Naive thymus-derived CD8-positive, alpha-beta T cell (primary cell): ENCODE results near the gene BCL2. TPM values are rescaled to one million over a fixed set of nuclear protein-coding genes. Genes with fewer than 3 reads are reported as not detected.

Source experiments
- ATAC-seq, 2 donors: fragments of 150-1000 bp; cut with Tn5 transposase in 1 of 2; sonication (Bioruptor Pico), chemical (Tn5 transposase) in 1 of 2; 1 replicate in 1 of 2; 2 replicates in 1 of 2; pipeline ENCODE4 v1.10.0; 2021; ENCODE audit warnings: mild to moderate bottlenecking in 2 of 2, moderate library complexity in 2 of 2
- POLR2A ChIA-PET: fragments of 350-600 bp; sonication (Branson Sonifier 250); formaldehyde crosslinking; loops from one replicate; lab custom pipeline; 2021; ENCODE audit warnings: antibody characterized with exemption; lab: Charles Lee
- DNase-seq, 10 donors: peaks; one replicate each; pipeline versions ENCODE4 v3.0.0 to v3.0.0-alpha.2; 2020 to 2022
- H3K27ac Mint-ChIP-seq, 10 donors: one replicate each; pipeline ENCODE4 v1.8.0; 2020 to 2022; ENCODE audit warnings: mild to moderate bottlenecking in 10 of 10, mixed read lengths in 10 of 10, moderate library complexity in 4 of 10, inconsistent platforms in 1 of 10
- H3K27me3 Mint-ChIP-seq, 5 donors: one replicate each; pipeline ENCODE4 v1.8.0; 2021 to 2022; ENCODE audit warnings: mixed read lengths in 5 of 5
- H3K36me3 Mint-ChIP-seq, 3 donors: one replicate each; pipeline ENCODE4 v1.8.0; 2020 to 2022; ENCODE audit warnings: mixed read lengths in 3 of 3, mild to moderate bottlenecking in 2 of 3, inconsistent platforms in 1 of 3
- H3K4me1 Mint-ChIP-seq, 4 donors: one replicate each; pipeline ENCODE4 v1.8.0; 2021 to 2022; ENCODE audit warnings: mixed read lengths in 4 of 4
- H3K4me3 Mint-ChIP-seq, 10 donors: one replicate each; pipeline ENCODE4 v1.8.0; 2020 to 2022; ENCODE audit warnings: mild to moderate bottlenecking in 10 of 10, mixed read lengths in 10 of 10, moderate library complexity in 6 of 10, inconsistent platforms in 1 of 10
- H3K9me3 Mint-ChIP-seq, 9 donors: one replicate each; pipeline ENCODE4 v1.8.0; 2020 to 2022; ENCODE audit warnings: mixed read lengths in 9 of 9, mild to moderate bottlenecking in 3 of 9, inconsistent platforms in 1 of 9, moderate library complexity in 1 of 9
- polyA plus RNA-seq, 3 donors: library from polyadenylated mRNA; unstranded; fragments of 300-500 nt; fragmentation: Illumina TruSeq; gene quantifications; one replicate each; pipeline ENCODE4 v1.2.3, GENCODE V29; 2021
- total RNA-seq, 8 experiments: library from RNA in 2 of 8; stranded (reverse) in 2 of 8; gene quantifications; one replicate each; pipeline ENCODE4 v1.2.3 and lab custom pipeline; 2021 to 2026

Gene BCL2
- total and polyA plus RNA-seq, 5 experiments from 2014 or later: 24.3 to 40.2 (median 32.9) TPM

DNA sequence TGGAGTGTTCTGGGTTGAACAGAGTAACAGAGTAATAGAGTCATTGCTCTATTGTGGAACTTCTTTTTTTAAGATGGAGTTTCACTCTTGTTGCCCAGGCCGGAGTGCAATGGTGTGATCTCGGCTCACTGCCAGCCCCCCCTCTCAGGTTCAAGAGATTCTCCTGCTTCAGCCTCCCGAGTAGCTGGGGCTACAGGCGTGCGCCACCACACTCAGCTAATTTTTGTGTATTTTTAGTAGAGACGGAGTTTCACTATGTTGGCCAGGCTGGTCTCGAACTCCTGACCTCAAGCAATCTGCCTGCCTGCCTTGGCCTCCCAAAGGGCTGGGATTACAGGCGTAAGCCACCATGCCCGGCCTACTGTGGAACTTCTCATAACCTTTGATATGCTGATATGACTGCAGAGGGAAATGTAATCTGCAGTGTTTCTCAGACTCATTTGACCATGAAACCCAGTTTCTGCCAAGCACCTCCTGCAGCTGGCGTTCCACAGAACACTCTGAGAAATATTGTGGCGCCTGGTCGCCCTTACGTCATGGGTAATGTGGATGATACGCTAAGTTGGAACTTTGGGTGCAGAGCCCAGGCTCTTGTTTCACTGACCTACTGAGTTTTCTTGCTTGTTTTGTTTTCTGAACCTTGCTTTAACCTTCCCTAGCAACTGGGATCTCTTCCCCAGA, 213.8 kb downstream of the BCL2 start:
- Mint-ChIP-seq H3K4me3 (peak overlapping the region in 1 of 10 donors; percentile 63), H3K36me3 (no peaks in the 10 kb centered on the region), H3K4me1 (peaks cover 11 to 30% (median 16%) of the 10 kb centered on the region in 4 donors), H3K9me3 (peaks cover 0 to 4% (median 0%) of the 10 kb centered on the region in 9 donors), H3K27ac (peak overlapping the region in 4 of 10 donors; percentile 31 to 84 (median 42)), H3K27me3 (peaks cover 0 to 11% (median 2%) of the 10 kb centered on the region in 5 donors)
- peak in 1 of 2 donors; percentile 53 for ATAC-seq
- DNase-seq: no peak
- POLR2A ChIA-PET: no interaction called here

DNA sequence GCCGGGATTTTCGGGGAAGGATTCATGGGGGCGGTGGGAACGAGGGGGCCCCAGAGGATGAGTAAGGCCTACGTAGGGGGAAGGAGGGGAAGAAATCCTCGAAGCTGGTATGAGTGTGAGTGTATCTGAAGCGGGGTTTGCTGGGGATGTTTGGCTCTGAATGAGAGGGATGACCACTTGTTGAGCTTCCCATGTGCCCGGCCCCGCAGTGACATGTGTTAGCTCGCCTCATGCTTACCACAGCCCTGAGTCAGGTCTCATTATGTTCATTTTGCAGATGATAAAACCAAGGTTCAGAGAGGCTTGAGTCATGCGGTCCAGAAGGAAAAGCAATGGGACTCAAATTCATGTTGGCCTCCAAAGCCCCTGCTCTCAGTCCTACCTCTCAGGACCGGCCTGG, 214.7 kb downstream of the BCL2 start:
- peaks cover 17 to 39% (median 22%) of the 10 kb centered on the region in 4 donors for H3K4me1 Mint-ChIP-seq
- H3K4me3 Mint-ChIP-seq: no peak overlapping the region
- no peak for DNase-seq
- peak overlapping the region in 1 of 10 donors; percentile 26 for H3K27ac Mint-ChIP-seq
- peaks cover 0 to 9% (median 2%) of the 10 kb centered on the region in 5 donors for H3K27me3 Mint-ChIP-seq
- H3K36me3 Mint-ChIP-seq: no peaks in the 10 kb centered on the region
- POLR2A ChIA-PET: no interaction called here
- peaks cover 0 to 4% (median 0%) of the 10 kb centered on the region in 9 donors for H3K9me3 Mint-ChIP-seq
- no peak for ATAC-seq

DNA sequence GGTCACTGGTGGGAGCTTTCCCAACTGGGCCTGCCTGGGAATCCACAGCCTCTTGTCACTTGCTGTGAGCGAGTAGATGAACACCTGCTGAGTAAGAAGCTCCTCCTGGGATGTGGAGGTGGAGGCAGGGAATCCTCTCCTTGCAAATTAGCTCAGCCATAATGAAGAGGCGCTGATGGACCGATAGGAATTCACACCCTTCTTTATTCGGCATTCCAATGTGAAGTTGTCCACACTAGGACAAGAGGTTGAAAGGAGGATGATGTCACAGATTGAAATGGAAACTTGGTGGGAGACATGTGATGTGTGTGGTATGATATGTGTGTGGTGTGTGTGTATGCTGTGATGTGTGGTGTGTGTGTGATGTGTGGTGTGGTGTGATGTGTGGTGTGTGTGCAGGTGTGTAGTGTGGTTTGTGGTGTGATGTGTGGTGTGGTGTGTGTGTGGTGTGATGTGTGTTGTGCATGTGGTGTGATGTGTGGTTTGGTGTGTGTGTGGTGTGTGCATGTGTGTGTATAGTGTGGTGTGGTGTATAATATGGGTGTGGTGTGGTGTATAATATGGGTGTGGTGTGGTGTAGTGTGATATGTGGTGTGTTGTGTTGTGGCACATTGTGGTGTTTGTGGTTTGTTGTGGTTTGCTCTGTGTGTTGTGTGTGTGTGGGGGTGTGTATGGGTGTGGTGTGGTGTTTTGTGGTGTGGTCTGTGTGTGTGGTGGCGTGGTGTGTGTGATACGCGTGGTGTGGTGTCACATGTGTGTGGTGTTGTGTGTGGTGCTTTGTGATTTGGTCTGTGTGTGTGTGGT, 216.4 kb downstream of the BCL2 start:
- peaks cover 0 to 4% (median 0%) of the 10 kb centered on the region in 9 donors for H3K9me3 Mint-ChIP-seq
- H3K4me1 Mint-ChIP-seq: peaks cover 34 to 57% (median 37%) of the 10 kb centered on the region in 4 donors
- H3K27ac Mint-ChIP-seq: peak overlapping the region in 2 of 10 donors; percentile 51 to 72
- H3K4me3 Mint-ChIP-seq: no peak overlapping the region
- no peaks in the 10 kb centered on the region for H3K36me3 Mint-ChIP-seq
- ATAC-seq: no peak
- DNase-seq: no peak
- H3K27me3 Mint-ChIP-seq: peaks cover 0 to 9% (median 0%) of the 10 kb centered on the region in 5 donors
- POLR2A ChIA-PET: no interaction called here

DNA sequence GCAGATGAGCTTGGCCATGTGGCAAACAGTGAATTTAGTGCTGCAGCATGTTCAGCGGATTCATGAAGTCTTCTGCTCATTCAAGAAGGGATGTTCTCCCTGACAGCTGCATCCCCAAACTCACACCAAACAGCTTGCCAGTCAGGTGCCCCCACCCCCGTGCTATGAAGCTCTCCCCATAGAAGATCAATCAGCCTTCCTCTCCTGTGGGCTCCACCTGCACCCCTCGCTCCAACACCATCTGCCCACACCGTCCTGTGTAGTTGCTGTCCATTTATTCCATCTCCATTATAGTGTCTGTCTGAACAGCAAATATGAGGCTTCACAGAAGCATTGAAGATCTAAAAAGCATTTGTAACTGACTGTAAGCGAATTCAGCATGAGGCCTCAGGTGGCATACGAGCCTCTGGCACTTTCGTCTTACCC, 218.9 kb downstream of the BCL2 start:
- Mint-ChIP-seq H3K4me3 (peak overlapping the region in 5 of 10 donors; percentile 6 to 34 (median 10)), H3K27ac (peak overlapping the region in 7 of 10 donors; percentile 2 to 87 (median 12)), H3K4me1 (peaks cover 39 to 51% (median 47%) of the 10 kb centered on the region in 4 donors), H3K27me3 (peaks cover 0 to 9% (median 0%) of the 10 kb centered on the region in 5 donors), H3K9me3 (peaks cover 0 to 4% (median 0%) of the 10 kb centered on the region in 9 donors), H3K36me3 (no peaks in the 10 kb centered on the region)
- no peak for DNase-seq
- ATAC-seq: no peak
- POLR2A ChIA-PET: no interaction called here

DNA sequence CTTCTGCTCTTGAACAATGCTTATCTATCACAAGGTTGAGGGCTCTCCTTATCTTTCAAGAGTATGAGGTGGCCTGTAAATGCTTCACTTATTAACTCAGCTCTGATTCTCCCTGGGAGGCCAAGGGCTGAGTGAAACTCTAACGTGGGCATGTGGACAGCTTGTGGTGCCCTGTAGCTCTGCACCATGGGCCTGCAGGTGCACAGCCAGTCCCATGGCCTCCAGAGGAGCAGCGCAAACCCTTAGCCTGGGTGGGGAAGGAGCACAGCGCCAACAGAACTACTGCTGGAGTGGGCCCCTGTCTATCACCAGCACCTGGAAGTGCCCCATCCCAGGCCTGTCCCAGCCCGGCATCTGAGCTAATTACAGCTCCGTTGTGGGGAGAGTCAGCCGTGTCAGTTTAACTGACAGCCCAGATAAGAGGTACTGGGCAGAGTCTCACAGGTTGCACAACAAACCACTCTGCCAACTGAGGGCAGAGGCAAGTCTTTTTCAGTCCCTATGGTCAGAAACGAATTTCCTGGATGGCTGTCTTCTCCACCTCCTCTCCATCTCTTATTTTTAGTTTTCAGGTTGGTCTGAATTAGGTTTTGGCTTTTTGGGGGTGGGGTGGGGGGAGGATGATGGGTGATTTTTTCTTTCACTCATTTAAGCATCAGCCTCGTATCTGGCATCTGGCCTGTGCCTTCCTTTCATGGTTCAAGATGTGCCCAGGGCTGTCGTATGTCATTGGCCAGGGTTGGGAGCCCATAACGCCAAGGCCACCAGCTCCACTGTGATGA, 219.5 kb downstream of the BCL2 start:
- DNase-seq: no peak
- peaks cover 0 to 9% (median 0%) of the 10 kb centered on the region in 5 donors for H3K27me3 Mint-ChIP-seq
- peak overlapping the region in 7 of 10 donors; percentile 16 to 83 (median 43) for H3K27ac Mint-ChIP-seq
- peaks cover 39 to 51% (median 46%) of the 10 kb centered on the region in 4 donors for H3K4me1 Mint-ChIP-seq
- no peak for ATAC-seq
- H3K4me3 Mint-ChIP-seq: peak overlapping the region in 7 of 10 donors; percentile 9 to 70 (median 23)
- peaks cover 0 to 3% (median 0%) of the 10 kb centered on the region in 9 donors for H3K9me3 Mint-ChIP-seq
- POLR2A ChIA-PET: no interaction called here
- H3K36me3 Mint-ChIP-seq: no peaks in the 10 kb centered on the region

DNA sequence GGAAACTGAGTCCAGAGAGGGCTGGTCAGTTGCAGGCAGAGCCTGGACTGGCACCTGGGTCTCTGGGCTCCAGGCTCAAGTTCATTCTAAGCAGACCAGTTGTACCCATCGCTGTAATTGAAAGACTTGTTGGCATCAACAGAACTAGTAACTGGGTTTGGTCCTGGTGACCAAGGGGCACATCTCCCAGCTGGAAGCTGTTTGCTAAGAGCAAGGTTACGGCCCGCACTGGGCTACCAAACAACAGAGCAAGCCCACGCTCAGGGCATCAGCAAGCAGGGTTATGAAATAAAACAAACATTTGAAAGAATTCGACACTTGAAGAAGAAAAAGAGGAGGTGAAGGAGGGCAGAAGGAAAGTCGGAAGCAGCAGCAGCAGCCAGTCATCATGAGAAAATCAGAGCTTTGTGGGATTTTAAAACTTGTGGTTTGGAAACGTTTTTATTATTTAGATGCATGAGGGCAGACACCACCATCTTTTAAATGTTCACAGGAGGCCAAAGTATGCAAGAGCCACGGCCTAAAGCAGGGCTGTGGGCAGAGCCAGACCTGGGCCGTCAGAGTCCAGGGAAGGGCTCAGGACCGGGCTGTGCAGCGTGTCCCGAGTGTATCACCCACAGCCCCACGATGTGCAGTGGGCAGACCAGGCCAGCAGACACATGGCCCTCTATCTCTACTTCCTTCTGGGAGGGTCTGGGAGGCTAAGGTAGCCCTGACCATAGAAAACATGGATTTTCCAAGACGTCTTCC, 220.3 kb downstream of the BCL2 start:
- Mint-ChIP-seq H3K27ac (peak overlapping the region in 8 of 10 donors; percentile 16 to 88 (median 78)), H3K4me3 (peak overlapping the region in 8 of 10 donors; percentile 2 to 80 (median 72)), H3K9me3 (peaks cover 0 to 2% (median 0%) of the 10 kb centered on the region in 9 donors), H3K27me3 (peaks cover 0 to 9% (median 0%) of the 10 kb centered on the region in 5 donors), H3K4me1 (peaks cover 36 to 51% (median 46%) of the 10 kb centered on the region in 4 donors), H3K36me3 (no peaks in the 10 kb centered on the region)
- POLR2A ChIA-PET: interaction anchor here (1.3 to 1.6 kb wide), 3 partner anchors 9 to 384 kb away, joined by 3 to 4 read pairs (median 3); partner anchors contain the start of gene PHLPP1
- no peak for ATAC-seq
- no peak for DNase-seq

DNA sequence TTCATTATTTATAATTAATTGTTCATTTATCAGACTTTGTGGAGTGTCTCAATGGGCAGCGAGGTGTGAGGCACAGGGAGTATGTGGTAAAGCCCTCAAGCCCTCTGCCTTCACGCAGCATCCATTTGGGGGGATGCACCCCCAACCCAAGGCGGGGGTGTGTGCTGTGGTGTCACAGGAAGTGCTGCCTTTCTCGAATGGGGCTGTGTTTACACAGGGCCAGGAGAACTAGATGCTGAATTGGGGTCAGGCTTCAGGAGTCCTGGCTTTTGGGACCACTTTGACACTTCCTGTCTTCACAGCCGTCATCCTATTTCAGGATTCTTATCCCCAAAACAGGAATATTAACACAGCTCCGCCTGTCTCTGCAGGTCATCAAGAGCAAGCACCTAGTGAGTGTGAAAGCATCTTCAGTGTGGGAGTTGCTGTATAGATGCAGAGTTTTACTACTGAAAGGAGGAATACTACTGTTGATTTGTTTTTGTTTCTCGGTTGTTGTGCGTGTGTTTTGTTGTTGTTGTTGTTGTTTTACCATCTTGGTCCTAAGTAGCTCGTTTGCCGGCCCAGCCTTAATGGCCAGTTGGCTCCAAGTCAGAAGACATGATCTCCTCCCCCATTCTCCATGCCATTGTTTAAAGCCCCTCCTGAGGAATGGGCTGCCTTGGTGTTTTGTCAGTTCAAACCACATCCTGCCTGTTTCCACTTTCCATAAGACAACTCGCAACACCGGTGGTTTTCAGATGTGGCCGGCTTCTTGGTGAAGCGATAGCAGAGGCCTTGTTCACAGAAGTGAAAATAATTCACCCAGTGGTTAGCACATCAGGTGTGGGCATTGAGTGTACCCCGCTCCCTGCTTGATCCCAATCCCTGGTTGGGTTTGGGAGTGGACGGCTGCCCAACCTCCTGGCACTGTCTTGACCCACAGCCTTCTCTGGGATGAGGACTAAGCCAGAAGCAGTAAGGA, 221.3 kb downstream of the BCL2 start:
- H3K36me3 Mint-ChIP-seq: no peaks in the 10 kb centered on the region
- H3K4me1 Mint-ChIP-seq: peaks cover 36 to 50% (median 45%) of the 10 kb centered on the region in 4 donors
- peaks cover 0 to 5% (median 0%) of the 10 kb centered on the region in 5 donors for H3K27me3 Mint-ChIP-seq

DNA sequence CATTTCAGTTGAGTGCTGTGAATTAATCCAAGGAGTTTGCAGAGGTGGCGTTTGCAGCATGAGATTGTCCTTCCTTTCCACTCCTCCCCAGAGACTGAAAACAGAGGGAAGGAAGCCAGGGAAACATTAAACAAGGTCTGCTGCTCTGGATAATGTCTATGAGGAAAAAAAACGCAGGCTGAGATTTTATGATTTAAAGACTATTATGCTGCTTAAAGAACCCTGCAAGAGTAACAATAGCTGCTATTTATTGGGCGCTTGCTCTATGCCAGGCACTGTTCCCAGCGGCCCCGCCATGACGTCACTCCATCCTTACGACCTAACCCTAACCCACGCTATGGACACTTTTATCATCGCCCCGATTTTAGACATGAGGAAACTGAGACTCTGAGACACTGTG, 222.4 kb downstream of the BCL2 start:
- POLR2A ChIA-PET: interaction anchor here (1.6 kb wide), 1 partner anchor 11 kb away, joined by 4 read pairs; no protein-coding TSS in a partner anchor
- DNase-seq: no peak
- peak overlapping the region in 7 of 10 donors; percentile 0 to 76 (median 50) for H3K4me3 Mint-ChIP-seq
- peak overlapping the region in 7 of 10 donors; percentile 23 to 84 (median 56) for H3K27ac Mint-ChIP-seq
- peaks cover 30 to 46% (median 42%) of the 10 kb centered on the region in 4 donors for H3K4me1 Mint-ChIP-seq
- no peaks in the 10 kb centered on the region for H3K9me3 Mint-ChIP-seq
- H3K27me3 Mint-ChIP-seq: no peaks in the 10 kb centered on the region
- no peaks in the 10 kb centered on the region for H3K36me3 Mint-ChIP-seq
- ATAC-seq: no peak

More for the DNA sequence above, 221.3 kb downstream of the BCL2 start:
- ATAC-seq (peak; percentile 75 to 84), DNase-seq (peak in 7 of 10 donors; percentile 18 to 72 (median 54))
- Mint-ChIP-seq H3K4me3 (peak overlapping the region; percentile 32 to 80 (median 67)), H3K27ac (peak overlapping the region; percentile 16 to 88 (median 82)), H3K9me3 (peaks cover 0 to 2% (median 0%) of the 10 kb centered on the region in 9 donors)
- POLR2A ChIA-PET: interaction anchor here (1.3 to 1.6 kb wide), 3 partner anchors 10 to 383 kb away, joined by 3 to 4 read pairs (median 3); partner anchors contain the start of gene PHLPP1

DNA sequence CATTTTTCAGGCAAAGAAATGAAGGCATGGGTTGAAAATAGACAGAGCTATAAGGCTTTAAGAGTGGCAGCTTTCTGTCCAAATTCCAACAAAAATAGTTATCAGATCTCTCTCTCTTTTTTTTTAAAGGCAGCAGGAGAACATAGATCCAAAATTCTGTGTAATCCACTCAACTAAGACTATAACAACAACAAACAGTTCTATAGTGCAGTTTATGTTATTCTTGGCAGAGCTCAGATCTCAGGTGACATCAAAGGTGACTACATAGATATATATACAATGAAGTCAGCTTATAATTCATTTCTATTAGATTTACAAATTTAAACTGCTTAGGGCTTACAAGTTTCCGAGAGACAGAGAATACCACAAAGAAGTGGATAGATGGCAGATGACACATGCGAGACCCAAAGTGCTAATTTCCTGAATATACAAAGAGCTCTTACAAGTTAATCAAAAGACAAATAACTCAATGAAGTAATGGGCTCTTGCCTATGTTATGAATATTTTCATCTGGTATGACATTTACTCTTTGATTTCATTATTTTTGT, 223.2 kb downstream of the BCL2 start:
- no peak for ATAC-seq
- H3K4me1 Mint-ChIP-seq: peaks cover 28 to 42% (median 41%) of the 10 kb centered on the region in 4 donors
- DNase-seq: no peak
- peak overlapping the region in 6 of 10 donors; percentile 3 to 80 (median 20) for H3K27ac Mint-ChIP-seq
- H3K36me3 Mint-ChIP-seq: no peaks in the 10 kb centered on the region
- no peaks in the 10 kb centered on the region for H3K27me3 Mint-ChIP-seq
- POLR2A ChIA-PET: no interaction called here
- H3K9me3 Mint-ChIP-seq: no peaks in the 10 kb centered on the region
- H3K4me3 Mint-ChIP-seq: no peak overlapping the region

DNA sequence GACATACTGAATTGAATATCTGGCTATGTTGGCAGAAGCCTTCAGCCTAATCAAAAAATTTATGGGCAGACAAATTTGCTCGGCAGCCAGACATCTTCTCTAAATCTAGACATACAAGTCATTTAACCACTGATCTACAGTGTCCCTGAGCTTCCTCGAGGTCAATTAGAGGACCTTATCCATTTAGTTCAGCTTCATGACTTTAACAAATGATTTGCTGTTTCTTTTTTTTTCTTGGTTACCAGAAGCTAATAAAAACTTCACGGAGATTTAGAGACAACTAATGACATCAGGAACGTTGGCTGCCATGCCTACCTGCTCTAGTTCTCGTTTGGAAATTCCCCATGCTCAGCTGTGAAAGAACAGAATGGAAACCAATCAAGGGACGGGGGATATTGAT, 223.8 kb downstream of the BCL2 start:
- POLR2A ChIA-PET: no interaction called here
- H3K4me1 Mint-ChIP-seq: peaks cover 26 to 39% (median 38%) of the 10 kb centered on the region in 4 donors
- ATAC-seq: no peak
- no peaks in the 10 kb centered on the region for H3K9me3 Mint-ChIP-seq
- peak overlapping the region in 3 of 10 donors; percentile 17 to 54 (median 23) for H3K27ac Mint-ChIP-seq
- H3K4me3 Mint-ChIP-seq: no peak overlapping the region
- no peak for DNase-seq
- no peaks in the 10 kb centered on the region for H3K36me3 Mint-ChIP-seq
- no peaks in the 10 kb centered on the region for H3K27me3 Mint-ChIP-seq
